COR-L47 (cell line): Measurements from ENCODE around the gene PSD2.

Experiments used
- DNase-seq: peaks from one replicate; lab custom pipeline; 2025; lab: John Stamatoyannopoulos, UW

The PSD2 gene

DNA sequence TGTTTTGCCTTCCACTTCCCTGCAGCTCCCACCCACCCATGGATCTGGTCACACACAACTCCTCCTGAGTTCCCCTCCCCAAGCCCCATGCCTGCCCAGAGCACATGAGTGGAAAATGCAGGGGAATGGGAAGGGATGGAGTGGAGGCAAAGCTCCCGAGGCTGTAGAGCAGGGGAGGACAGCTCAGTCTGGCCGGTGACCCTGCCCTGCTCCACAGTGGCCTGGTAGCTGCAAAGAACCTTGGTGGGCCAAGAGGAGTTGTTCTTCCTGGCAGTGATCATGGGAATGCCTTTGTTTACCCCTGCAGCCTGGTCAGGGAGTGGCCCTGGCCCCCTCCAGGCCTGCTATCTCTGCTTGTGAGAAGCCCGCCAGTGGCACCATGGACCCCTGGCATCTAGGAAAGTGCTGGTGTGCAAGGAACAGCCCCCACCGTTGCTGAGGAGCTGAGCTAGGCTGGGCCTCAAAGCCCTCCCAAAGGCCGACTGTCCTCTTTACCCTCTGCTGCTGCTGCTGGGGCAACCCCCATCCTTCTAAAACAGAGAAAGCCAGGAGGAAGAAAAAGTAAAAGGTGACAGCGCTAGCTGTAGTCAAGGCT lies 60.4 kb downstream of the PSD2 start:
- DNase-seq, result no peak

- peak; percentile 47 for DNase-seq
Observed at GRCh38 chr5:139856714-139857113, 61.1 kb downstream of the PSD2 start.

GRCh38 chr5:139859013-139859412 lies 63.4 kb downstream of the PSD2 start:
- no peak for DNase-seq

- no peak for DNase-seq
Observed at GRCh38 chr5:139861021-139861888, 65.6 kb downstream of the PSD2 start.

DNA sequence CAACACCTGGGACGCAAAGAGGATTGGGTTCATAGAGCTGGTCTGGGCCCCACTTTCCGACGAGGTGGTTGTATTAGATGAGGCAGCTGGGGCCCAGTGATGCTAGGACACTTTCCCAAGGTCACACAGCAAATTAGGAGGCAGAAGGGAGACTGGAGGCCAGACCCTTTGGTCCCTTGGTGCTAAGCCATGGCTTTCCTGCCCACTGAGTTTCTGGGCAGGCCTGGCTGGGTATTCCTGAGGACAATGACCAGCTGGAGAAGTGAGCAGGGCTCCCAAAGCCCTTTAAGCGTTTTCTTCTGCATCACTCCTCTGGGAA lies 66.2 kb downstream of the PSD2 start:
- DNase-seq, result no peak

- DNase-seq, result no peak
Observed at GRCh38 chr5:139862313-139862712, 66.7 kb downstream of the PSD2 start.

GRCh38 chr5:139862803-139863202 lies 67.2 kb downstream of the PSD2 start:
- no peak for DNase-seq

DNA sequence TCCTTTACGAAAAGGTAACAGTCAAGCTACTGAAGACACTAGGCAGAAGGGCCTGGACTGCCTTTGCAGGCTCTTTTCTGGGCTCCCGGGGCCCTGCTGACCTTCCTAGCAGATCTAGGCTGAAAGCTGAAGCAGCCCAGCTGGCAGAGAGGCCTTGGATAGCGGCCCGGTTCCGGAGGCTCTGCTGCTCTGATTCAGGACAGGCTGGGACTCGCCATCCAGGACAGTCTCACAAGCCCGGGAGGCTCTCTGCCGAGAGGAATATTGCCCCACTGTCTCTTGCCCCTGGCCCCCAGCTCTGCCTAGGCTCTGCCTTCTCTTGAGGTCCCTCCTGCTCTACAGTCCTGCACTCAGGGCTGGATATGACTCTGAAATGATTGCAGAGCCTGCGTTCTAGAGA lies 67.8 kb downstream of the PSD2 start:
- DNase-seq, result no peak

- DNase-seq, result peak; percentile 44
Observed at GRCh38 chr5:139863855-139864558, 68.4 kb downstream of the PSD2 start.

- DNase-seq, result no peak
Observed at GRCh38 chr5:139864716-139865483, 69.3 kb downstream of the PSD2 start.

- no peak for DNase-seq
Observed at GRCh38 chr5:139867109-139867508, 71.5 kb downstream of the PSD2 start.

DNA sequence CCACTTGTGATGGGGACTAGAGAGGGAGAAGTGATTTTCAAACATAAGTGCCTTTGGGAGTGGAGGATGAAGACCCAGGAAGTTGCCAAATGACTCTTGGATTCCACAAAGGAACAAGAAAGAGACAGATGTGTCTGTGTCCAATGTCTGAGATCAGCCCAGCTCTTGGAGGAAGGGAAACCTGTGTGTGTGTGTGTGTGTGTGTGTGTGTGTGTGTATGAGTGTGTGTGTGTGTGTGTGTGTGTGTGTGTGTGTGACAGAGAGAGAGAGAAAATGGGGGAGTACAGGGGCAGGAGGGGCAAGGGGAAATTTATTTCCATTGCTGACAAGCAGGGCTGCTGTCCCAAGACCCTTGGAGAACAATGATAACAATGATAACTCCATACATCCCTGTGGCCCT lies 72.0 kb downstream of the PSD2 start:
- no peak for DNase-seq

DNA sequence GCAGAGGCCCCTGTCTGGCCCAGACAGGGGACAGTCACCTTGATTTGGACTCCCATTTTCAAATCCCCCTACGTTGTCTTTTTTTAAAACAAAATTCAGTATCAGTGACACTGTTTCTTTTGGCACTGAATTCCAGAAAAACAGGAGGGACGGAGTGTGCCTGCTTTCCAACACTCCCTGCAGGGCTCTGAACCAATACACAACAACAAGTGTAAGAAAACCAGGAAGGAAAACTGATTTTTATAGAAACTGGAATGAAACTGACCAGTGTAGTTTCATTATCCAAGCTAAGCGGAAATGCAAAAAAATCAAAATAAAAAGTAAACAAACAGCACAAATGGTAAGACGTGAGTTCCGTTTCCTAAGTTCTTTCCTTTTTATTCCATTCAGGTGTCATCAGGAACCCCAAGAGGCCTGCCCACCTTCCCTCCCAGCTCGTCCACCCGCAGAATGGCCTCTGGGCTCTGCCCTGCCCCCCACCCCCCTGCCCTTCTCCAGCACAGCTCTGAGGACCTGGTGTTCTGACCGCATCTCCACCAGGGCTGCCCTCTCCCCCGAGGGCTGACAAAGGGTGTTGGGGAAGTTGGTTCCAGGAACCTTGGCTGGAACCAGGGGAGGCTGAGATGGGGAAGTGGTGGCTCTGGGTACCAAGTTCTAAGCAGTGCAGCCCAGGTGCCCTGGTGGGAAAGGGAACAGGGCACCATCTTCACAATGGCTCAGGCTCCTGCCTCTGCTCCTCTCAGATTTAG lies 73.6 kb downstream of the PSD2 start:
- no peak for DNase-seq

DNA sequence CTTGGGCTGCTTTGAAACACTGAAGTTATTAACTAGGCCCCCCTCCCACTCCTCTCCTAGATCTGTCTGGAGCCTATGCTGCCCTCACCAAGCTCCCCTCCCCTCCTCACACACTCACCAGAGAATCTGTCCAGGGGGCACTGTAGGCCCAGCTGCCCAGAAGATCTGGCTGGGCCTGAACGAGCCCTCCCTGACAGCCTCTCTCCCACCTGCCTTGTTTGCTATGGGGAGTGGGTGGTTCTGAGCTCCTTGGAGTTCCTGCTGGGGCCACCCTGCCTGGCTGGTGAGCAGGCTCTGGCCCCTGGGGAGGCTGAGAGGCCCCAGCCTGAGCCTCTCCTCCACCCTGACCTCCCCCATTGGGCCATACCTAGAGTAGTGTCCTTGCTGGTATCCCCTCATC lies 75.1 kb downstream of the PSD2 start:
- no peak for DNase-seq

DNA sequence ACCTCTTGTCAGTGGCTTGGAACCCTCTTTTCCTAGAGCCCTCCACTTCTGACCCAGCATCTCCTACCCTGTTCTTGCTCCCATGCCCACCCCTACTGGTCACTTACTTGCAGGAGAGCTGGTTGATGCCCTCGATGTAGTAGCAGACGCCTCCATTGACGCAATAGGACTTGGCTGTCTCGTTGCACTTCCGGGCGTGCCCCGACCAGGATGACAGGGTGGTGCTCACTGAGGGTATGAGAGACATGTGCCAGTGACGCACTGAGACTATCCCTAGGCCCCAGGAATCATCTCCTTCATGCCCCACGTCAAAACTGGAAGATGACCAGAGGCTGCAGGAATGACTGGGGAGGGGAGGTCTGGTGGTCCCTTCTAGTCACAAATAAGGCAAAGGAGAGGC lies 76.0 kb downstream of the PSD2 start:
- no peak for DNase-seq

DNA sequence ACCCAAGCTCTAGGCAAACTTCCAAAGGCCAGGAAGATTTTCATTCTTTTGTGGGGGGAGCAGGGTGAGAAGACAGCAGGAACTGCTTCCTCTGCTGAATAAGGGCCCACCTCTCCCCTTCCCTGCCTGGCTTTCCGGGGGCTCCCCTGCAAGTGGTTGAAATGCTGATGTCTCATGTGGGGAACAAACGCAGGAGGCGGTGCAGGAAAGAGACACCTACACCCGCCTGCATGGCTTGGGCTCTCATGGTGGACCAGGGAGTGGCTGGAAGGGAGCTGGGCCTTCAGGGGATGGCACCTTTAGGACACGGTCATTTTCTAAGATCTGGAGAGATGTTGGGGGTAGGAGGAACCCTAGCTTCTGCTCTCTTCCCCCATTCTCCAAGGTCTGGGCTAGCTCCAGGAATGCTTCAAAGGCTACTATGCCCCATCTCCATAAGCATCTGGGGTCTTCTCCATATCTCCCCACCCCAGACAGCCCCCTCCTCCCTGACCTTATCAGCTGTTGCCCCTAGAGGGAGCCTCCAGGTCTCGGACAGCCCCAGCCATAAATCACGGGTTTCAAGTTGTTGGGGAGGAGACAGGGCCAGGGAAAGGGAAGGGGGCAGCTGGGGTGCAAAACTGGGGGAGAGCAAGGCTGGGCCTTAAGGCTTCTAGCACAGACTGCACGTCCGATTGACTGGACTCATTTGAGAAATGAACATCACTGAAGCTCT lies 76.6 kb downstream of the PSD2 start:
- DNase-seq, result no peak

GRCh38 chr5:139872851-139873794 lies 77.5 kb downstream of the PSD2 start:
- no peak for DNase-seq

DNA sequence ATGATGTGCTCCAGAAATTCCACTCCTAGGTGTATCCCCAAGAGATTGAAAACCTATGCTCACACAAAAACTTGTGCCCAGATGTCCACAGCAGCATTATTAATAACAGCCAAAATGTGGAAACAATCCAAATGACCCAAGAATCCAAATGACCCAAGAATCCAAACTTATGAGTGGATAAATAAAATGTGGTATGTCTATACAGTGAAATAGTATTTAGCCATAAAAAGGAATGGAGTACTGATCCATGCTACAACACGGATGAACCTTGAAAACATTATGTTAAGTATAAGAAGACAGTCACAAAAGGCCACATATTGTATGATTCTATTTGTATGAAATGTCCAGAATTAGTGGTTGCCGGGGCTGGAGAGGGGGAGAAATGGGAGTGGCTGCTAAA lies 80.3 kb downstream of the PSD2 start:
- DNase-seq, result no peak

- no peak for DNase-seq
Observed at GRCh38 chr5:139877129-139877597, 81.6 kb downstream of the PSD2 start.

- no peak for DNase-seq
Observed at GRCh38 chr5:139878093-139878492, 82.5 kb downstream of the PSD2 start.
